HepG2 (cell line): ENCODE data around the gene TRMU. TPM values are rescaled to one million over a fixed set of nuclear protein-coding genes. Genes with fewer than 3 reads are reported as not detected.
A peak's percentile ranks its signal among the peaks of the same experiment; 100 is the strongest.

Experiments
- ERF ChIP-seq: IDR thresholded peaks from 2 replicates; pipeline ENCODE4 v1.6.1; 2018; ENCODE audit warnings: missing biosample characterization, missing genetic modification reagents
- HOXD1 ChIP-seq: sonication (generic); formaldehyde crosslinking; IDR thresholded peaks from 2 replicates; pipeline ENCODE4 v1.5.0; 2020; ENCODE audit warnings: missing genetic modification reagents
- PHF21A ChIP-seq: sonication (generic); formaldehyde crosslinking; IDR thresholded peaks from 2 replicates; pipeline ENCODE4 v1.5.0; 2020; ENCODE audit warnings: mild to moderate bottlenecking, missing genetic modification reagents
- SALL1 ChIP-seq: sonication (generic); formaldehyde crosslinking; IDR thresholded peaks from 2 replicates; pipeline ENCODE4 v1.8.0; 2022; ENCODE audit warnings: mild to moderate bottlenecking, missing genetic modification reagents
- ZNF142 ChIP-seq: sonication (generic); formaldehyde crosslinking; IDR thresholded peaks from 2 replicates; pipeline ENCODE4 v1.4.0; 2020; ENCODE audit warnings: missing genetic modification reagents
- ZNF501 ChIP-seq: sonication (generic); formaldehyde crosslinking; IDR thresholded peaks from 2 replicates; pipeline ENCODE4 v1.5.1; 2020; ENCODE audit warnings: mild to moderate bottlenecking, moderate library complexity, missing genetic modification reagents
- ZNF672 ChIP-seq: sonication (generic); formaldehyde crosslinking; IDR thresholded peaks from 2 replicates; pipeline ENCODE4 v1.8.1; 2022; ENCODE audit warnings: missing genetic modification reagents
- ZNF747 ChIP-seq: sonication (generic); formaldehyde crosslinking; IDR thresholded peaks from 2 replicates; pipeline ENCODE4 v1.8.1; 2023; ENCODE audit warnings: missing genetic modification reagents, mild to moderate bottlenecking, borderline replicate concordance
- ZSCAN21 ChIP-seq: sonication (generic); formaldehyde crosslinking; IDR thresholded peaks from 2 replicates; pipeline ENCODE4 v1.8.0; 2022; ENCODE audit warnings: mild to moderate bottlenecking, missing genetic modification reagents, moderate library complexity, borderline replicate concordance
- polyA plus RNA-seq, 8 experiments: library from polyadenylated mRNA; depleted of rRNA in 3 of 8; stranded (reverse) in 7 of 8; unstranded in 1 of 8; fragments of >200 nt; fragmentation: Illumina TruSeq in 4 of 8; extraction: Trizol in 4 of 8; gene quantifications; 2 replicates each; pipeline versions ENCODE4 v1.2.1 to v1.2.3, GENCODE V29; 2011 to 2016; ENCODE audit warnings: low read depth in 4 of 8, missing spikeins in 1 of 8, mixed read lengths in 1 of 8; ENCODE audit not compliant: insufficient read depth in 1 of 8
- total RNA-seq, 5 experiments: library from RNA; depleted of rRNA; stranded (reverse); fragments of >200 nt; fragmentation: Illumina TruSeq; extraction: Trizol; gene quantifications; 2 replicates each; pipeline ENCODE4 v1.2.3, GENCODE V29; 2016; ENCODE audit warnings: low read depth in 1 of 5
- TF ChIP-seq, protein P1 (sequence below): sonication (generic); formaldehyde crosslinking; IDR thresholded peaks from 2 replicates; pipeline ENCODE4 v1.9.0; 2022; ENCODE audit warnings: low read depth, missing genetic modification reagents
- TF ChIP-seq, protein P2 (sequence below): sonication (generic); formaldehyde crosslinking; IDR thresholded peaks from 2 replicates; pipeline ENCODE4 v1.4.0; 2020; ENCODE audit warnings: mild to moderate bottlenecking, missing genetic modification reagents, borderline replicate concordance
- TF ChIP-seq, protein P3 (sequence below): sonication (generic); formaldehyde crosslinking; IDR thresholded peaks from 2 replicates; pipeline ENCODE4 v1.4.0; 2020; ENCODE audit warnings: missing genetic modification reagents

Gene TRMU
- total and polyA plus RNA-seq, 2 of the 13 experiments (the other 11 are each of a cell fraction or from before 2014, with no cell fraction given), result 31.0 to 50.2 TPM

- TF ChIP-seq, protein P1, sequence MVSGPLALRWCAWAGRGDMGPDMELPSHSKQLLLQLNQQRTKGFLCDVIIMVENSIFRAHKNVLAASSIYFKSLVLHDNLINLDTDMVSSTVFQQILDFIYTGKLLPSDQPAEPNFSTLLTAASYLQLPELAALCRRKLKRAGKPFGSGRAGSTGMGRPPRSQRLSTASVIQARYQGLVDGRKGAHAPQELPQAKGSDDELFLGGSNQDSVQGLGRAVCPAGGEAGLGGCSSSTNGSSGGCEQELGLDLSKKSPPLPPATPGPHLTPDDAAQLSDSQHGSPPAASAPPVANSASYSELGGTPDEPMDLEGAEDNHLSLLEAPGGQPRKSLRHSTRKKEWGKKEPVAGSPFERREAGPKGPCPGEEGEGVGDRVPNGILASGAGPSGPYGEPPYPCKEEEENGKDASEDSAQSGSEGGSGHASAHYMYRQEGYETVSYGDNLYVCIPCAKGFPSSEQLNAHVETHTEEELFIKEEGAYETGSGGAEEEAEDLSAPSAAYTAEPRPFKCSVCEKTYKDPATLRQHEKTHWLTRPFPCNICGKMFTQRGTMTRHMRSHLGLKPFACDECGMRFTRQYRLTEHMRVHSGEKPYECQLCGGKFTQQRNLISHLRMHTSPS, result 0 out of 2 replicates have a peak, but pooled peaks have one; percentile 61
- TF ChIP-seq PHF21A (CRISPR knock-in tag), result 0 out of 2 replicates have a peak, but pooled peaks have one; percentile 59
- TF ChIP-seq HOXD1 (CRISPR knock-in tag), result 0 out of 2 replicates have a peak, but pooled peaks have one; percentile 30
- TF ChIP-seq ERF (CRISPR knock-in tag), result peak; percentile 2; the same call in 1 of the 2 replicates
- no peak for TF ChIP-seq ZNF672 (CRISPR knock-in tag)
- 0 out of 2 replicates have a peak, but pooled peaks have one; percentile 31 for TF ChIP-seq ZNF142 (CRISPR knock-in tag)
- peak; percentile 39; the same call in 1 of the 2 replicates for TF ChIP-seq ZSCAN21 (CRISPR knock-in tag)
- TF ChIP-seq ZNF747, result no peak
- no peak for TF ChIP-seq SALL1 (CRISPR knock-in tag)
- no peak for TF ChIP-seq ZNF501 (CRISPR knock-in tag)
- TF ChIP-seq, protein P2, sequence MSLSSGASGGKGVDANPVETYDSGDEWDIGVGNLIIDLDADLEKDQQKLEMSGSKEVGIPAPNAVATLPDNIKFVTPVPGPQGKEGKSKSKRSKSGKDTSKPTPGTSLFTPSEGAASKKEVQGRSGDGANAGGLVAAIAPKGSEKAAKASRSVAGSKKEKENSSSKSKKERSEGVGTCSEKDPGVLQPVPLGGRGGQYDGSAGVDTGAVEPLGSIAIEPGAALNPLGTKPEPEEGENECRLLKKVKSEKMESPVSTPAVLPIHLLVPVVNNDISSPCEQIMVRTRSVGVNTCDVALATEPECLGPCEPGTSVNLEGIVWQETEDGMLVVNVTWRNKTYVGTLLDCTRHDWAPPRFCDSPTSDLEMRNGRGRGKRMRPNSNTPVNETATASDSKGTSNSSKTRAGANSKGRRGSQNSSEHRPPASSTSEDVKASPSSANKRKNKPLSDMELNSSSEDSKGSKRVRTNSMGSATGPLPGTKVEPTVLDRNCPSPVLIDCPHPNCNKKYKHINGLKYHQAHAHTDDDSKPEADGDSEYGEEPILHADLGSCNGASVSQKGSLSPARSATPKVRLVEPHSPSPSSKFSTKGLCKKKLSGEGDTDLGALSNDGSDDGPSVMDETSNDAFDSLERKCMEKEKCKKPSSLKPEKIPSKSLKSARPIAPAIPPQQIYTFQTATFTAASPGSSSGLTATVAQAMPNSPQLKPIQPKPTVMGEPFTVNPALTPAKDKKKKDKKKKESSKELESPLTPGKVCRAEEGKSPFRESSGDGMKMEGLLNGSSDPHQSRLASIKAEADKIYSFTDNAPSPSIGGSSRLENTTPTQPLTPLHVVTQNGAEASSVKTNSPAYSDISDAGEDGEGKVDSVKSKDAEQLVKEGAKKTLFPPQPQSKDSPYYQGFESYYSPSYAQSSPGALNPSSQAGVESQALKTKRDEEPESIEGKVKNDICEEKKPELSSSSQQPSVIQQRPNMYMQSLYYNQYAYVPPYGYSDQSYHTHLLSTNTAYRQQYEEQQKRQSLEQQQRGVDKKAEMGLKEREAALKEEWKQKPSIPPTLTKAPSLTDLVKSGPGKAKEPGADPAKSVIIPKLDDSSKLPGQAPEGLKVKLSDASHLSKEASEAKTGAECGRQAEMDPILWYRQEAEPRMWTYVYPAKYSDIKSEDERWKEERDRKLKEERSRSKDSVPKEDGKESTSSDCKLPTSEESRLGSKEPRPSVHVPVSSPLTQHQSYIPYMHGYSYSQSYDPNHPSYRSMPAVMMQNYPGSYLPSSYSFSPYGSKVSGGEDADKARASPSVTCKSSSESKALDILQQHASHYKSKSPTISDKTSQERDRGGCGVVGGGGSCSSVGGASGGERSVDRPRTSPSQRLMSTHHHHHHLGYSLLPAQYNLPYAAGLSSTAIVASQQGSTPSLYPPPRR (CRISPR knock-in tag), result 0 out of 2 replicates have a peak, but pooled peaks have one; percentile 19
- TF ChIP-seq, protein P3, sequence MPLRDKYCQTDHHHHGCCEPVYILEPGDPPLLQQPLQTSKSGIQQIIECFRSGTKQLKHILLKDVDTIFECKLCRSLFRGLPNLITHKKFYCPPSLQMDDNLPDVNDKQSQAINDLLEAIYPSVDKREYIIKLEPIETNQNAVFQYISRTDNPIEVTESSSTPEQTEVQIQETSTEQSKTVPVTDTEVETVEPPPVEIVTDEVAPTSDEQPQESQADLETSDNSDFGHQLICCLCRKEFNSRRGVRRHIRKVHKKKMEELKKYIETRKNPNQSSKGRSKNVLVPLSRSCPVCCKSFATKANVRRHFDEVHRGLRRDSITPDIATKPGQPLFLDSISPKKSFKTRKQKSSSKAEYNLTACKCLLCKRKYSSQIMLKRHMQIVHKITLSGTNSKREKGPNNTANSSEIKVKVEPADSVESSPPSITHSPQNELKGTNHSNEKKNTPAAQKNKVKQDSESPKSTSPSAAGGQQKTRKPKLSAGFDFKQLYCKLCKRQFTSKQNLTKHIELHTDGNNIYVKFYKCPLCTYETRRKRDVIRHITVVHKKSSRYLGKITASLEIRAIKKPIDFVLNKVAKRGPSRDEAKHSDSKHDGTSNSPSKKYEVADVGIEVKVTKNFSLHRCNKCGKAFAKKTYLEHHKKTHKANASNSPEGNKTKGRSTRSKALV, result no peak
Observed at GRCh38 chr22:46379066-46379930, 43.8 kb downstream of the TRMU start (continued).
